ENCODE measurements around the gene NFE2L1. TPM values are rescaled to one million over a fixed set of nuclear protein-coding genes. Genes with fewer than 3 reads are reported as not detected.

The NFE2L1 gene
- polyA plus RNA-seq, 1 experiment, result 251 TPM

- H3K27me3 ChIP-seq (ENCODE audit: control insufficient read depth, insufficient read depth, low read length), result no peaks in the 10 kb centered on the region
- peak; percentile 47 for DNase-seq (ENCODE audit: low read depth, low spot score)
- H3K4me3 ChIP-seq (ENCODE audit: low read depth, low read length), result no peak overlapping the region
- peak overlapping the region; percentile 89 for H3K27ac ChIP-seq (ENCODE audit: low read depth, low read length)
- H3K9me3 ChIP-seq (ENCODE audit: control insufficient read depth, insufficient read depth, low read length), result no peaks in the 10 kb centered on the region; the same call in 1 of the 2 replicates
- POLR2A ChIA-PET, result interaction anchor here (1.0 to 2.1 kb wide), 2 partner anchors 32 to 35 kb away, joined by 3 to 9 read pairs; partner anchors contain the start of gene CDK5RAP3
- CTCF ChIA-PET, result interaction anchor here (0.6 to 1.3 kb wide), 5 partner anchors 9 to 54 kb away, joined by 3 to 10 read pairs (median 3); partner anchors contain the start of gene CDK5RAP3
- no peak for TF ChIP-seq CTCF (IDR thresholded peaks at IDR 0.05; ENCODE audit: low read depth, low read length)
Measured at GRCh38 chr17:48002266-48002915, 45.8 kb upstream of the NFE2L1 start.

GRCh38 chr17:48002916-48003416, 45.2 kb upstream of the NFE2L1 start:
- Histone ChIP-seq H3K9me3 (ENCODE audit: control insufficient read depth, insufficient read depth, low read length) (no peaks in the 10 kb centered on the region; the same call in 1 of the 2 replicates), H3K4me3 (ENCODE audit: low read depth, low read length) (no peak overlapping the region), H3K27ac (ENCODE audit: low read depth, low read length) (peak overlapping the region; percentile 89), H3K27me3 (ENCODE audit: control insufficient read depth, insufficient read depth, low read length) (no peaks in the 10 kb centered on the region)
- DNase-seq (ENCODE audit: low read depth, low spot score), result no peak
- ChIA-PET POLR2A (interaction anchor here (1.0 to 2.1 kb wide), 2 partner anchors 32 to 35 kb away, joined by 3 to 9 read pairs; partner anchors contain the start of gene CDK5RAP3), CTCF (interaction anchor here (1.1 to 2.6 kb wide), 4 partner anchors 15 to 32 kb away, joined by 3 to 16 read pairs (median 6); partner anchors contain the start of gene CDK5RAP3)
- TF ChIP-seq CTCF (IDR thresholded peaks at IDR 0.05; ENCODE audit: low read depth, low read length), result no peak

GRCh38 chr17:48003417-48004151, 44.6 kb upstream of the NFE2L1 start:
- DNase-seq (ENCODE audit: low read depth, low spot score), result no peak

GRCh38 chr17:48004983-48005382, 43.2 kb upstream of the NFE2L1 start:
- DNase-seq (ENCODE audit: low read depth, low spot score), result no peak
- Histone ChIP-seq H3K4me3 (ENCODE audit: low read depth, low read length) (no peak overlapping the region), H3K9me3 (ENCODE audit: control insufficient read depth, insufficient read depth, low read length) (no peaks in the 10 kb centered on the region; the same call in 1 of the 2 replicates), H3K27ac (ENCODE audit: low read depth, low read length) (peak overlapping the region; percentile 21), H3K27me3 (ENCODE audit: control insufficient read depth, insufficient read depth, low read length) (no peaks in the 10 kb centered on the region)
- POLR2A ChIA-PET, result interaction anchor here (0.7 kb wide), 2 partner anchors 43 to 109 kb away, joined by 3 to 6 read pairs; partner anchors contain the start of genes NFE2L1 and SP2
- TF ChIP-seq CTCF (IDR thresholded peaks at IDR 0.05; ENCODE audit: low read depth, low read length), result no peak
- CTCF ChIA-PET, result interaction anchor here (0.6 to 2.6 kb wide), 2 partner anchors 27 to 35 kb away, joined by 3 to 16 read pairs; no protein-coding TSS in a partner anchor

More at GRCh38 chr17:48003417-48004151, 44.6 kb upstream of the NFE2L1 start:
- Histone ChIP-seq H3K27me3 (ENCODE audit: control insufficient read depth, insufficient read depth, low read length) (no peaks in the 10 kb centered on the region), H3K27ac (ENCODE audit: low read depth, low read length) (peak overlapping the region; percentile 89), H3K9me3 (ENCODE audit: control insufficient read depth, insufficient read depth, low read length) (no peaks in the 10 kb centered on the region; the same call in 1 of the 2 replicates), H3K4me3 (ENCODE audit: low read depth, low read length) (no peak overlapping the region)
- CTCF ChIA-PET, result interaction anchor here (1.1 to 2.6 kb wide), 3 partner anchors 15 to 33 kb away, joined by 3 to 16 read pairs (median 10); partner anchors contain the start of gene CDK5RAP3
- POLR2A ChIA-PET, result interaction anchor here (1.0 to 2.1 kb wide), 2 partner anchors 33 to 36 kb away, joined by 3 to 9 read pairs; partner anchors contain the start of gene CDK5RAP3
- no peak for TF ChIP-seq CTCF (IDR thresholded peaks at IDR 0.05; ENCODE audit: low read depth, low read length)

All from AG04450 (cell line).